ENCODE data around the gene MFSD2A. TPM values are rescaled to one million over a fixed set of nuclear protein-coding genes. Genes with fewer than 3 reads are reported as not detected.
"Not testable (repeated sequence)": the region's sequence is repeated elsewhere in the genome, so short reads cannot be mapped to it uniquely, and the experiment has no call there.

The MFSD2A gene
- total RNA-seq, 1 donor from 2014 or later, result 5.6 TPM

- Mint-ChIP-seq H3K4me1 (ENCODE audit: low read depth, unreplicated experiment) (no peaks in the 10 kb centered on the region), H3K27me3 (ENCODE audit: unreplicated experiment) (no peaks in the 10 kb centered on the region), H3K36me3 (ENCODE audit: unreplicated experiment) (no peaks in the 10 kb centered on the region), H3K4me3 (ENCODE audit: unreplicated experiment) (no peak overlapping the region), H3K27ac (ENCODE audit: unreplicated experiment) (no peak overlapping the region), H3K9me3 (ENCODE audit: unreplicated experiment) (no peaks in the 10 kb centered on the region)
- no peak for DNase-seq
- TF ChIP-seq, protein P1, sequence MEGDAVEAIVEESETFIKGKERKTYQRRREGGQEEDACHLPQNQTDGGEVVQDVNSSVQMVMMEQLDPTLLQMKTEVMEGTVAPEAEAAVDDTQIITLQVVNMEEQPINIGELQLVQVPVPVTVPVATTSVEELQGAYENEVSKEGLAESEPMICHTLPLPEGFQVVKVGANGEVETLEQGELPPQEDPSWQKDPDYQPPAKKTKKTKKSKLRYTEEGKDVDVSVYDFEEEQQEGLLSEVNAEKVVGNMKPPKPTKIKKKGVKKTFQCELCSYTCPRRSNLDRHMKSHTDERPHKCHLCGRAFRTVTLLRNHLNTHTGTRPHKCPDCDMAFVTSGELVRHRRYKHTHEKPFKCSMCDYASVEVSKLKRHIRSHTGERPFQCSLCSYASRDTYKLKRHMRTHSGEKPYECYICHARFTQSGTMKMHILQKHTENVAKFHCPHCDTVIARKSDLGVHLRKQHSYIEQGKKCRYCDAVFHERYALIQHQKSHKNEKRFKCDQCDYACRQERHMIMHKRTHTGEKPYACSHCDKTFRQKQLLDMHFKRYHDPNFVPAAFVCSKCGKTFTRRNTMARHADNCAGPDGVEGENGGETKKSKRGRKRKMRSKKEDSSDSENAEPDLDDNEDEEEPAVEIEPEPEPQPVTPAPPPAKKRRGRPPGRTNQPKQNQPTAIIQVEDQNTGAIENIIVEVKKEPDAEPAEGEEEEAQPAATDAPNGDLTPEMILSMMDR (IDR thresholded peaks at IDR 0.05; ENCODE audit: partially characterized antibody, unreplicated experiment), result no peak
Observed at GRCh38 chr1:39996396-39997004, 41.6 kb downstream of the MFSD2A start.

- Mint-ChIP-seq H3K27ac (ENCODE audit: unreplicated experiment) (no peak overlapping the region), H3K4me1 (ENCODE audit: low read depth, unreplicated experiment) (peaks cover 4% of the 10 kb centered on the region), H3K9me3 (ENCODE audit: unreplicated experiment) (no peaks in the 10 kb centered on the region), H3K36me3 (ENCODE audit: unreplicated experiment) (no peaks in the 10 kb centered on the region), H3K4me3 (ENCODE audit: unreplicated experiment) (no peak overlapping the region), H3K27me3 (ENCODE audit: unreplicated experiment) (no peaks in the 10 kb centered on the region)
- TF ChIP-seq, protein P1 (IDR thresholded peaks at IDR 0.05; ENCODE audit: partially characterized antibody, unreplicated experiment), result no peak
- DNase-seq, result no peak
Observed at GRCh38 chr1:40001456-40001855, 46.5 kb downstream of the MFSD2A start.

- DNase-seq, result no peak
- Mint-ChIP-seq H3K9me3 (ENCODE audit: unreplicated experiment) (no peaks in the 10 kb centered on the region), H3K27me3 (ENCODE audit: unreplicated experiment) (no peaks in the 10 kb centered on the region), H3K36me3 (ENCODE audit: unreplicated experiment) (no peaks in the 10 kb centered on the region), H3K4me1 (ENCODE audit: low read depth, unreplicated experiment) (peaks cover 4% of the 10 kb centered on the region), H3K27ac (ENCODE audit: unreplicated experiment) (no peak overlapping the region), H3K4me3 (ENCODE audit: unreplicated experiment) (no peak overlapping the region)
- TF ChIP-seq, protein P1 (IDR thresholded peaks at IDR 0.05; ENCODE audit: partially characterized antibody, unreplicated experiment), result no peak
Observed at GRCh38 chr1:40003156-40004093, 48.5 kb downstream of the MFSD2A start.

GRCh38 chr1:40004857-40005256 is 49.9 kb downstream of the MFSD2A start:
- no peaks in the 10 kb centered on the region for H3K27me3 Mint-ChIP-seq (ENCODE audit: unreplicated experiment)
- no peak for DNase-seq
- H3K27ac Mint-ChIP-seq (ENCODE audit: unreplicated experiment), result no peak overlapping the region
- no peaks in the 10 kb centered on the region for H3K36me3 Mint-ChIP-seq (ENCODE audit: unreplicated experiment)
- no peaks in the 10 kb centered on the region for H3K9me3 Mint-ChIP-seq (ENCODE audit: unreplicated experiment)
- no peak overlapping the region for H3K4me3 Mint-ChIP-seq (ENCODE audit: unreplicated experiment)
- TF ChIP-seq, protein P1 (IDR thresholded peaks at IDR 0.05; ENCODE audit: partially characterized antibody, unreplicated experiment), result no peak
- peaks cover 4% of the 10 kb centered on the region for H3K4me1 Mint-ChIP-seq (ENCODE audit: low read depth, unreplicated experiment)

- not testable (repeated sequence) for H3K36me3 Mint-ChIP-seq (ENCODE audit: unreplicated experiment); H3K4me3 Mint-ChIP-seq (ENCODE audit: unreplicated experiment); H3K27ac Mint-ChIP-seq (ENCODE audit: unreplicated experiment); DNase-seq; H3K27me3 Mint-ChIP-seq (ENCODE audit: unreplicated experiment); H3K4me1 Mint-ChIP-seq (ENCODE audit: low read depth, unreplicated experiment); H3K9me3 Mint-ChIP-seq (ENCODE audit: unreplicated experiment)
Observed at GRCh38 chr1:40007481-40008034, 52.6 kb downstream of the MFSD2A start.
